Jurkat, Clone E6-1 (cell line): ENCODE results near the gene CRYBA2.

Experiments
- DNase-seq: peaks from one replicate; pipeline ENCODE4 v3.0.0-alpha.2; 2011; ENCODE audit warnings: low read depth, low spot score
- H3K4me3 ChIP-seq: 2 replicates; pipeline ENCODE4 v1.5.1; 2011; ENCODE audit warnings: mild to moderate bottlenecking, low read length, control low read depth, moderate library complexity

Gene CRYBA2

GRCh38 chr2:218985325-218986091 is 7.7 kb downstream of the CRYBA2 start:
- no peak overlapping the region for H3K4me3 ChIP-seq

GRCh38 chr2:218985021-218985324 is 8.2 kb downstream of the CRYBA2 start, which contains the start of gene FEV:
TSS of gene FEV (minus strand) at chr2:218985184. CDS start at chr2:218985075, 109 bp downstream.
- no peak within 1 kb of the TSS for H3K4me3 ChIP-seq
- no peak for DNase-seq

More at GRCh38 chr2:218985325-218986091, 7.7 kb downstream of the CRYBA2 start:
- no peak for DNase-seq

- H3K4me3 ChIP-seq: no peak overlapping the region
- DNase-seq: no peak
Observed at GRCh38 chr2:218984239-218985020, 8.8 kb downstream of the CRYBA2 start.

- DNase-seq: no peak
- no peak overlapping the region for H3K4me3 ChIP-seq
Observed at GRCh38 chr2:218983934-218984238, 9.3 kb downstream of the CRYBA2 start.

GRCh38 chr2:218983263-218983933 is 9.8 kb downstream of the CRYBA2 start:
- DNase-seq: no peak
- H3K4me3 ChIP-seq: no peak overlapping the region

- no peak for DNase-seq
- no peak overlapping the region for H3K4me3 ChIP-seq
Observed at GRCh38 chr2:218982586-218983262, 10.5 kb downstream of the CRYBA2 start.

- no peak for DNase-seq
- no peak overlapping the region for H3K4me3 ChIP-seq
Observed at GRCh38 chr2:218981881-218982585, 11.2 kb downstream of the CRYBA2 start.

- no peak for DNase-seq
- no peak overlapping the region for H3K4me3 ChIP-seq
Observed at GRCh38 chr2:218981390-218981880, 11.8 kb downstream of the CRYBA2 start.

GRCh38 chr2:218980735-218981389 is 12.4 kb downstream of the CRYBA2 start:
- DNase-seq: no peak
- H3K4me3 ChIP-seq: peak overlapping the region; percentile 34

GRCh38 chr2:218979846-218980734 is 13.1 kb downstream of the CRYBA2 start:
- DNase-seq: peak; percentile 73
- peak overlapping the region; percentile 53 for H3K4me3 ChIP-seq

GRCh38 chr2:218975060-218975777 is 18.0 kb downstream of the CRYBA2 start:
- H3K4me3 ChIP-seq: no peak overlapping the region
- DNase-seq: no peak

GRCh38 chr2:218970894-218971293 is 22.3 kb downstream of the CRYBA2 start:
- H3K4me3 ChIP-seq: no peak overlapping the region
- no peak for DNase-seq

GRCh38 chr2:218964041-218964771 is 29.0 kb downstream of the CRYBA2 start:
- no peak overlapping the region for H3K4me3 ChIP-seq
- DNase-seq: peak; percentile 19

- peak; percentile 51 for DNase-seq
- no peak overlapping the region for H3K4me3 ChIP-seq
Observed at GRCh38 chr2:218963601-218964000, 29.6 kb downstream of the CRYBA2 start.

GRCh38 chr2:218962859-218963492 is 30.2 kb downstream of the CRYBA2 start:
- H3K4me3 ChIP-seq: no peak overlapping the region
- peak; percentile 24 for DNase-seq
